Testis (tissue), 3 donors: Measurements from ENCODE around the gene CAPZB. TPM values are rescaled to one million over a fixed set of nuclear protein-coding genes. Genes with fewer than 3 reads are reported as not detected.

Source experiments
- DNase-seq: peaks from one replicate; pipeline ENCODE4 v3.0.0-alpha.2; 2019
- H3K27ac ChIP-seq, 2 donors: fragments of 200-600 bp; sonication (generic); one replicate each; pipeline ENCODE4 v1.5.1; 2019
- H3K27me3 ChIP-seq: fragments of 200-600 bp; sonication (generic); one replicate; pipeline ENCODE4 v1.5.1; 2019
- H3K36me3 ChIP-seq: fragments of 200-600 bp; sonication (generic); one replicate; pipeline ENCODE4 v1.5.1; 2017; ENCODE audit warnings: low read depth; ENCODE audit errors: missing control alignments
- H3K4me1 ChIP-seq: fragments of 200-600 bp; sonication (generic); one replicate; pipeline ENCODE4 v1.5.1; 2019
- H3K4me3 ChIP-seq, 2 donors: fragments of 200-600 bp; sonication (generic); one replicate each; pipeline ENCODE4 v1.5.1; 2017 to 2019
- H3K9me3 ChIP-seq: fragments of 200-600 bp; sonication (generic); one replicate; pipeline ENCODE4 v1.5.1; 2017
- CTCF ChIP-seq, 3 experiments: fragments of 450-650 bp in 2 of 3; fragments of 200-600 bp in 1 of 3; sonication (generic) in 1 of 3; IDR thresholded peaks; one replicate each; pipeline ENCODE4 v1.5.1; 2016 to 2019; ENCODE audit warnings: antibody characterized with exemption in 3 of 3, mild to moderate bottlenecking in 2 of 3, moderate library complexity in 1 of 3
- POLR2A ChIP-seq: fragments of 450-650 bp; IDR thresholded peaks from one replicate; pipeline ENCODE4 v1.6.1; 2017; ENCODE audit warnings: antibody characterized with exemption, mild to moderate bottlenecking, moderate library complexity
- WGBS, 2 donors: methylation state at CpG; one replicate each; pipeline ENCODE4 v1.1.5; 2018; 5-methylcytosine and 5-hydroxymethylcytosine counted together
- intact Hi-C: fragments of 100-400 bp; cut with DNase I; formaldehyde crosslinking; loops from one replicate; pipeline ENCODE4 v1.15.1; 2023; ENCODE audit warnings: low total_unique reads
- polyA plus RNA-seq: library from polyadenylated mRNA; stranded (reverse); fragments of 350-450 nt; fragmentation: Illumina TruSeq; extraction: RNeasy Lipid Tissue Mini Kit (QIAGEN cat#74804); gene quantifications from one replicate; pipeline ENCODE4 v1.2.3, GENCODE V29; 2014; ENCODE audit warnings: low read depth, low replicate concordance; ENCODE audit not compliant: insufficient read depth
- total RNA-seq, 2 donors: library from RNA; depleted of rRNA; stranded (reverse); fragments of >200 nt; gene quantifications; one replicate each; pipeline ENCODE4 v1.2.3, GENCODE V29; 2016

The CAPZB gene
- total and polyA plus RNA-seq, 3 donors from 2014 or later: 147 to 502 (median 207) TPM

- Histone ChIP-seq H3K27ac (peak overlapping the region in 1 of 2 donors; percentile 56), H3K9me3 (no peaks in the 10 kb centered on the region), H3K36me3 (no peaks in the 10 kb centered on the region), H3K4me1 (peaks cover 72% of the 10 kb centered on the region), H3K27me3 (no peaks in the 10 kb centered on the region), H3K4me3 (no peak overlapping the region)
- 50 to 58% methylated on average over 6 of the region's 6 CpGs for WGBS, 2 donors
- DNase-seq: no peak
- intact Hi-C loops: no loop called here
- TF ChIP-seq POLR2A (no peak), CTCF (IDR thresholded peaks at IDR 0.05) (no peak)
Observed at GRCh38 chr1:19450811-19451515, 34.4 kb downstream of the CAPZB start.

- Histone ChIP-seq H3K9me3 (no peaks in the 10 kb centered on the region), H3K27me3 (no peaks in the 10 kb centered on the region), H3K4me3 (no peak overlapping the region), H3K36me3 (no peaks in the 10 kb centered on the region), H3K27ac (peak overlapping the region; percentile 14 to 74), H3K4me1 (peaks cover 70% of the 10 kb centered on the region)
- intact Hi-C loops: no loop called here
- TF ChIP-seq POLR2A (no peak), CTCF (IDR thresholded peaks at IDR 0.05) (no peak)
- DNase-seq: no peak
- WGBS, 2 donors: 83 to 86% methylated on average over 13 of the region's 13 CpGs
Observed at GRCh38 chr1:19449454-19450228, 35.7 kb downstream of the CAPZB start.

- Histone ChIP-seq H3K27ac (peak overlapping the region; percentile 14 to 74), H3K4me1 (peaks cover 69% of the 10 kb centered on the region), H3K27me3 (no peaks in the 10 kb centered on the region), H3K36me3 (no peaks in the 10 kb centered on the region), H3K4me3 (no peak overlapping the region), H3K9me3 (no peaks in the 10 kb centered on the region)
- DNase-seq: no peak
- no peak for TF ChIP-seq POLR2A
- no peak for TF ChIP-seq CTCF (IDR thresholded peaks at IDR 0.05)
- intact Hi-C loops: no loop called here
- WGBS, 2 donors: 59 to 60% methylated on average over 19 of the region's 19 CpGs
Observed at GRCh38 chr1:19448491-19449439, 36.6 kb downstream of the CAPZB start.

- intact Hi-C loops: no loop called here
- Histone ChIP-seq H3K9me3 (no peaks in the 10 kb centered on the region), H3K4me3 (no peak overlapping the region), H3K27me3 (no peaks in the 10 kb centered on the region), H3K27ac (peak overlapping the region in 1 of 2 donors; percentile 74), H3K36me3 (no peaks in the 10 kb centered on the region), H3K4me1 (peaks cover 69% of the 10 kb centered on the region)
- no peak for TF ChIP-seq CTCF (IDR thresholded peaks at IDR 0.05)
- no peak for TF ChIP-seq POLR2A
- no peak for DNase-seq
- 72 to 73% methylated on average over 5 to 9 of the region's 9 CpGs for WGBS, 2 donors
Observed at GRCh38 chr1:19447550-19447949, 37.8 kb downstream of the CAPZB start.
